Measurements from ENCODE around the gene SERBP1.
"Not testable (repeated sequence)": the region's sequence is repeated elsewhere in the genome, so short reads cannot be mapped to it uniquely, and the experiment has no call there.

The SERBP1 gene

DNA sequence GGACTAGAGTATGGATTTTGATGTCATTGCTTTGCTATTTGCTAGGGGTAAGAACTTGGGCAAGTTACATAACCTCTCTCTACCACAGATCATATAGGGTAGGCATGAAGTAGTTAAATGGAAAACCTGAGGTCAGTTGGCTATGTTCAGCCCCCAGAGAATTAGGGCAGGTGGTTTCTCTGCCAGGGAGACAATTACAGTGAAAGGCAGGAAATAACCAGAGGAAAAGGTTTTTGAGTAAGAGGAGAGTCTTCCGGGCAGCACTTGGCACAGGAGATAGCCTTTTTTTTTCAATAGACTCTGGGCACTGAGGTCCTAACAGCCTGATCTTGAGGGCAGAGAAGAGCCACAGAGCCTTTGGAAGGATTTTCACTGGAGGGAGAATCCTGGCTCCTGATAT is 16.7 kb upstream of the SERBP1 start:
- POLR2A ChIA-PET, result no interaction called here
- Histone ChIP-seq H3K36me3 (ENCODE audit: control insufficient read depth in 2 of 2, insufficient read depth in 1 of 2, low read length in 2 of 2) (no peaks in the 10 kb centered on the region), H3K27ac (ENCODE audit: extremely low read depth, low read depth, low read length) (no peak overlapping the region), H3K4me1 (ENCODE audit: control insufficient read depth, insufficient read depth, low read length) (no peaks in the 10 kb centered on the region; the same call in 1 of the 2 replicates), H3K9me3 (ENCODE audit: control insufficient read depth, insufficient read depth, low read depth, low read length) (no peaks in the 10 kb centered on the region), H3K4me3 (ENCODE audit: low read depth, low read length) (no peak overlapping the region)
- CTCF ChIA-PET, result no interaction called here
- TF ChIP-seq ZNF169 (tag by site-specific recombination; IDR thresholded peaks at IDR 0.05) (no peak), ZNF302 (tag by site-specific recombination; IDR thresholded peaks at IDR 0.05; ENCODE audit: low read depth) (no peak), SP7 (tag by site-specific recombination; IDR thresholded peaks at IDR 0.05) (no peak), HOXD13 (CRISPR knock-in tag; IDR thresholded peaks at IDR 0.05; ENCODE audit: borderline replicate concordance) (no peak), ZFHX2 (tag by site-specific recombination; conservative IDR thresholded peaks at IDR 0.05) (no peak), ZNF335 (tag by site-specific recombination; conservative IDR thresholded peaks at IDR 0.05) (no peak), ZFP3 (tag by site-specific recombination; IDR thresholded peaks at IDR 0.05; ENCODE audit: low read depth) (no peak), ZNF155 (tag by site-specific recombination; IDR thresholded peaks at IDR 0.05) (no peak), KLF1 (tag by site-specific recombination; IDR thresholded peaks at IDR 0.05) (no peak), ZNF571 (tag by site-specific recombination; IDR thresholded peaks at IDR 0.05) (no peak)
- TF ChIP-seq, protein P1, sequence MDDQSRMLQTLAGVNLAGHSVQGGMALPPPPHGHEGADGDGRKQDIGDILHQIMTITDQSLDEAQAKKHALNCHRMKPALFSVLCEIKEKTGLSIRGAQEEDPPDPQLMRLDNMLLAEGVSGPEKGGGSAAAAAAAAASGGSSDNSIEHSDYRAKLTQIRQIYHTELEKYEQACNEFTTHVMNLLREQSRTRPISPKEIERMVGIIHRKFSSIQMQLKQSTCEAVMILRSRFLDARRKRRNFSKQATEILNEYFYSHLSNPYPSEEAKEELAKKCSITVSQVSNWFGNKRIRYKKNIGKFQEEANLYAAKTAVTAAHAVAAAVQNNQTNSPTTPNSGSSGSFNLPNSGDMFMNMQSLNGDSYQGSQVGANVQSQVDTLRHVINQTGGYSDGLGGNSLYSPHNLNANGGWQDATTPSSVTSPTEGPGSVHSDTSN (CRISPR knock-in tag; IDR thresholded peaks at IDR 0.05), result no peak
- TF ChIP-seq, protein P2, sequence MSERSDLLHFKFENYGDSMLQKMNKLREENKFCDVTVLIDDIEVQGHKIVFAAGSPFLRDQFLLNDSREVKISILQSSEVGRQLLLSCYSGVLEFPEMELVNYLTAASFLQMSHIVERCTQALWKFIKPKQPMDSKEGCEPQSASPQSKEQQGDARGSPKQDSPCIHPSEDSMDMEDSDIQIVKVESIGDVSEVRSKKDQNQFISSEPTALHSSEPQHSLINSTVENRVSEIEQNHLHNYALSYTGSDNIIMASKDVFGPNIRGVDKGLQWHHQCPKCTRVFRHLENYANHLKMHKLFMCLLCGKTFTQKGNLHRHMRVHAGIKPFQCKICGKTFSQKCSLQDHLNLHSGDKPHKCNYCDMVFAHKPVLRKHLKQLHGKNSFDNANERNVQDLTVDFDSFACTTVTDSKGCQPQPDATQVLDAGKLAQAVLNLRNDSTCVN (tag by site-specific recombination; optimal IDR thresholded peaks at IDR 0.05), result no peak

DNA sequence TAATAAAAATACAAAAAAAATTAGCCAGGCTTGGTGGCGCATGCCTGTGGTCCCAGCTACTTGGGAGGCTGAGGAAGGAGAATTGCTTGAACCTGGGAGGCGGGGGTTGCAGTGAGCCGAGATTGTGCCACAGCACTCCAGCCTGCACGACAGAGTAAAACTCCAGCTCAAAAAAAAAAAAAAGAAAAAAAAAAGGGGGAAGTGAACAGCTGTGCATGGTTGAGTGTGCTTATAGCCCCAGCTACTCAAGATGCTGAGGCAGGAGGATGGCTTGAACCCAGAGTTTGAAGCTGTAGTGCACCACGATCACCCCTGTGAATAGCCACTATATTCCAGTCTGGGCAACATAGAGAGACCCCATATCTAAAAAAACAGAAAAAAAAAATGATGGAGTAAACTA is 15.8 kb upstream of the SERBP1 start:
- CTCF ChIA-PET, result interaction anchor here (1.1 kb wide), 1 partner anchor 51 kb away, joined by 3 read pairs; no protein-coding TSS in a partner anchor
- H3K4me3 ChIP-seq (ENCODE audit: low read depth, low read length); POLR2A ChIA-PET: not testable (repeated sequence)

DNA sequence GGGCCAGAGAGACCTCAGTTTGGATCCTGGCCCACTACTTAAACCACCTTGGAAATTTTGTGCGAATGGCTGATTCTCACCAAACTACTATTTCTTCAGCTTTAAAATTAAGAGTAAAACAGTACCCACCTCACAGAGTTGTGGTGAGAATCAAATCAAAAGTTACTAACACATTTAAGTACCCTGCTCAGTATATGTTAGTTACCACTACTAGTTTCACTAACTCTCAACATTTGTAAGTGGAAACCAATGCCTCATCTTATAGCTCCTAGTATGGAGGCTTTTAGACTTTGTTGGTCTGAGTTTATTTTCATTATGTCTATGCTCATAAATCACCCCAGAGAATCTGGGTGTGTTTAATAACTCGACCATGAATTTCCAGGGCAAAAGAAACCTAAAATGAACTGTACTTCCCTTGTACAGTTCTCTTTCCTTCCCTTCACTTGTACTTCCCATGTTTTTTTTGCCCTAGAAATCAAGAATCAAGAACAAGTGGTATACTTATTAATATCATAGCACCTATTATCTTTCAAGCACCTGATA is 11.6 kb upstream of the SERBP1 start:
- H3K9me3 ChIP-seq (ENCODE audit: control insufficient read depth, insufficient read depth, low read depth, low read length), result no peaks in the 10 kb centered on the region
- no peak overlapping the region for H3K4me3 ChIP-seq (ENCODE audit: low read depth, low read length)
- POLR2A ChIA-PET, result interaction anchor here (2.0 kb wide), 1 partner anchor 11 kb away, joined by 11 read pairs; the partner anchor contains the start of gene SERBP1
- peaks cover 12% of the 10 kb centered on the region for H3K4me1 ChIP-seq (ENCODE audit: control insufficient read depth, insufficient read depth, low read length)
- no peaks in the 10 kb centered on the region for H3K36me3 ChIP-seq (ENCODE audit: control insufficient read depth in 2 of 2, insufficient read depth in 1 of 2, low read length in 2 of 2)
- 0 out of 2 replicates have a peak overlapping the region, but pooled peaks have one; percentile 18 for H3K27ac ChIP-seq (ENCODE audit: extremely low read depth, low read depth, low read length)
- CTCF ChIA-PET, result interaction anchor here (0.8 to 2.0 kb wide), 2 partner anchors 10 to 13 kb away, joined by 3 to 9 read pairs; no protein-coding TSS in a partner anchor
- TF ChIP-seq, protein P3, sequence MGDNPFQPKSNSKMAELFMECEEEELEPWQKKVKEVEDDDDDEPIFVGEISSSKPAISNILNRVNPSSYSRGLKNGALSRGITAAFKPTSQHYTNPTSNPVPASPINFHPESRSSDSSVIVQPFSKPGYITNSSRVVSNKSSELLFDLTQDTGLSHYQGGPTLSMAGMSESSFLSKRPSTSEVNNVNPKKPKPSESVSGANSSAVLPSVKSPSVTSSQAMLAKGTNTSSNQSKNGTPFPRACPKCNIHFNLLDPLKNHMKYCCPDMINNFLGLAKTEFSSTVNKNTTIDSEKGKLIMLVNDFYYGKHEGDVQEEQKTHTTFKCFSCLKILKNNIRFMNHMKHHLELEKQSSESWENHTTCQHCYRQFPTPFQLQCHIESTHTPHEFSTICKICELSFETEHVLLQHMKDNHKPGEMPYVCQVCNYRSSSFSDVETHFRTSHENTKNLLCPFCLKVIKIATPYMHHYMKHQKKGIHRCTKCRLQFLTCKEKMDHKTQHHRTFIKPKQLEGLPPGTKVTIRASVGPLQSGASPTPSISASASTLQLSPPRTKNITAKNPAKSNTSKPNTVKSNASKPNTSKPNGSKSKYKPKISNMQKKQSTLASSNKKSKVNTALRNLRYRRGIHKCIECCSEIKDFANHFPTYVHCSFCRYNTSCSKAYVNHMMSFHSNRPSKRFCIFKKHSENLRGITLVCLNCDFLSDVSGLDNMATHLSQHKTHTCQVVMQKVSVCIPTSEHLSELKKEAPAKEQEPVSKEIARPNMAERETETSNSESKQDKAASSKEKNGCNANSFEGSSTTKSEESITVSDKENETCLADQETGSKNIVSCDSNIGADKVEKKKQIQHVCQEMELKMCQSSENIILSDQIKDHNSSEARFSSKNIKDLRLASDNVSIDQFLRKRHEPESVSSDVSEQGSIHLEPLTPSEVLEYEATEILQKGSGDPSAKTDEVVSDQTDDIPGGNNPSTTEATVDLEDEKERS (tag by site-specific recombination; IDR thresholded peaks at IDR 0.05), result no peak
- TF ChIP-seq ZNF558 (tag by site-specific recombination; IDR thresholded peaks at IDR 0.05) (no peak), ZNF514 (tag by site-specific recombination; IDR thresholded peaks at IDR 0.05) (no peak), ZNF324 (tag by site-specific recombination; IDR thresholded peaks at IDR 0.05) (no peak), ZNF37A (tag by site-specific recombination; IDR thresholded peaks at IDR 0.05) (no peak), ZNF549 (tag by site-specific recombination; IDR thresholded peaks at IDR 0.05) (no peak), ZNF658 (tag by site-specific recombination; IDR thresholded peaks at IDR 0.05) (no peak), ZNF837 (tag by site-specific recombination; IDR thresholded peaks at IDR 0.05) (no peak), ZNF777 (tag by site-specific recombination; IDR thresholded peaks at IDR 0.05; ENCODE audit: borderline replicate concordance) (no peak), ZNF350 (tag by site-specific recombination; IDR thresholded peaks at IDR 0.05) (no peak), ZSCAN23 (tag by site-specific recombination; IDR thresholded peaks at IDR 0.05) (no peak)
- TF ChIP-seq, protein P4, sequence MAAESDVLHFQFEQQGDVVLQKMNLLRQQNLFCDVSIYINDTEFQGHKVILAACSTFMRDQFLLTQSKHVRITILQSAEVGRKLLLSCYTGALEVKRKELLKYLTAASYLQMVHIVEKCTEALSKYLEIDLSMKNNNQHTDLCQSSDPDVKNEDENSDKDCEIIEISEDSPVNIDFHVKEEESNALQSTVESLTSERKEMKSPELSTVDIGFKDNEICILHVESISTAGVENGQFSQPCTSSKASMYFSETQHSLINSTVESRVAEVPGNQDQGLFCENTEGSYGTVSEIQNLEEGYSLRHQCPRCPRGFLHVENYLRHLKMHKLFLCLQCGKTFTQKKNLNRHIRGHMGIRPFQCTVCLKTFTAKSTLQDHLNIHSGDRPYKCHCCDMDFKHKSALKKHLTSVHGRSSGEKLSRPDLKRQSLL (tag by site-specific recombination; IDR thresholded peaks at IDR 0.05), result no peak
- TF ChIP-seq, protein P5, sequence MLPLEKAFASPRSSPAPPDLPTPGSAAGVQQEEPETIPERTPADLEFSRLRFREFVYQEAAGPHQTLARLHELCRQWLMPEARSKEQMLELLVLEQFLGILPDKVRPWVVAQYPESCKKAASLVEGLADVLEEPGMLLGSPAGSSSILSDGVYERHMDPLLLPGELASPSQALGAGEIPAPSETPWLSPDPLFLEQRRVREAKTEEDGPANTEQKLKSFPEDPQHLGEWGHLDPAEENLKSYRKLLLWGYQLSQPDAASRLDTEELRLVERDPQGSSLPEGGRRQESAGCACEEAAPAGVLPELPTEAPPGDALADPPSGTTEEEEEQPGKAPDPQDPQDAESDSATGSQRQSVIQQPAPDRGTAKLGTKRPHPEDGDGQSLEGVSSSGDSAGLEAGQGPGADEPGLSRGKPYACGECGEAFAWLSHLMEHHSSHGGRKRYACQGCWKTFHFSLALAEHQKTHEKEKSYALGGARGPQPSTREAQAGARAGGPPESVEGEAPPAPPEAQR (tag by site-specific recombination; IDR thresholded peaks at IDR 0.05), result no peak

More for the DNA sequence above, 15.8 kb upstream of the SERBP1 start:
- not testable (repeated sequence) for H3K9me3 ChIP-seq (ENCODE audit: control insufficient read depth, insufficient read depth, low read depth, low read length); H3K36me3 ChIP-seq (ENCODE audit: control insufficient read depth in 2 of 2, insufficient read depth in 1 of 2, low read length in 2 of 2); H3K4me1 ChIP-seq (ENCODE audit: control insufficient read depth, insufficient read depth, low read length); H3K27ac ChIP-seq (ENCODE audit: extremely low read depth, low read depth, low read length)
